Activated CD8-positive, alpha-beta T cell treated with anti-CD3 and anti-CD28 coated beads for 36 hours (primary cell): ENCODE measurements around the gene TUBA4B. TPM values are rescaled to one million over a fixed set of nuclear protein-coding genes. Genes with fewer than 3 reads are reported as not detected.
"Not testable (repeated sequence)": the region's sequence is repeated elsewhere in the genome, so short reads cannot be mapped to it uniquely, and the experiment has no call there.

Experiments
- ATAC-seq: fragments of 200-7000 bp; cut with Tn5 transposase; one replicate; pipeline ENCODE4 v1.10.0; 2021; ENCODE audit warnings: mild to moderate bottlenecking, moderate library complexity
- CTCF ChIA-PET: fragments of 350-600 bp; sonication (Branson Sonifier 250); formaldehyde crosslinking; loops from one replicate; lab custom pipeline; 2021; ENCODE audit warnings: antibody characterized with exemption; lab: Charles Lee
- POLR2A ChIA-PET: fragments of 350-600 bp; sonication (Branson Sonifier 250); formaldehyde crosslinking; loops from one replicate; lab custom pipeline; 2021; ENCODE audit warnings: antibody characterized with exemption; lab: Charles Lee
- DNase-seq: peaks from one replicate; pipeline ENCODE4 v3.0.0-alpha.2; 2020
- H3K27ac Mint-ChIP-seq: one replicate; pipeline ENCODE4 v1.8.0; 2021; ENCODE audit warnings: mild to moderate bottlenecking, mixed read lengths
- H3K27me3 Mint-ChIP-seq: one replicate; pipeline ENCODE4 v1.8.0; 2021; ENCODE audit warnings: mixed read lengths
- H3K36me3 Mint-ChIP-seq: one replicate; pipeline ENCODE4 v1.8.0; 2021; ENCODE audit warnings: low read depth, mixed read lengths
- H3K4me1 Mint-ChIP-seq: one replicate; pipeline ENCODE4 v1.8.0; 2021; ENCODE audit warnings: low read depth, mixed read lengths
- H3K4me3 Mint-ChIP-seq: one replicate; pipeline ENCODE4 v1.8.0; 2021; ENCODE audit warnings: mild to moderate bottlenecking, moderate library complexity, mixed read lengths
- H3K9me3 Mint-ChIP-seq: one replicate; pipeline ENCODE4 v1.8.0; 2021; ENCODE audit warnings: mixed read lengths
- intact Hi-C: fragments of 100-400 bp; cut with micrococcal nuclease; formaldehyde crosslinking; loops from one replicate; pipeline ENCODE4 v1.10.0; 2022
- total RNA-seq, 2 experiments: library from RNA; stranded (reverse); gene quantifications; one replicate each; pipeline ENCODE4 v1.2.3, GENCODE V29; 2021
- TF ChIP-seq, protein P1 (sequence below): fragments of 200-600 bp; IDR thresholded peaks from one replicate; pipeline ENCODE4 v1.8.0; 2022; ENCODE audit warnings: antibody characterized with exemption, mild to moderate bottlenecking

TUBA4B gene
- total RNA-seq, 2 experiments from 2014 or later = not detected

DNA sequence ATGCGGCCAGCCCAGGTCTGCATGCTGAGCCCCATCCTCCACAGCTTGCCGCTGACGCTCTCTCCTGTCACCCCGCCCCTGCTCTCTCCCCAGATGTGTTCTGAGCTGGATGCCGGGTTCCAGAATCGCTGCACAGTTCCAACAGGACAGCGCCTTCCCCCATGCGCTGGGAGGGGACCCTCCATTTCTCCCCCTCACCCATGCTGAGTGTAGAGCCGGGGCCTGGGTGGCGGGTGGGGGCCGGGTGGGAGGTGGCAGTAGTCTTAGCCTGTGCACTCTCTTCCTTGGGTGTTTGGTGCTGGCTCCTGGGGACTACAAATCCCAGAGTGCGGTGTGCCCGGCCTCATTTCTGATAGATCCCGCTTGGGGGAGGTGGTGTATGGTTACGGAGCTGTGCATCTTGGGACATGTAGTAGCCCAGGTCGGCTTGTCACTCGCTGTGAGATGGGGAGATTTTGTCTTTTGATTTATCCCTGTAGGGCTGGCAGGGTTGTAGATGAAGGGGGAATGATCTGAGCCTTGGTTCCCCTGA lies 32.9 kb downstream of the TUBA4B start:
- Mint-ChIP-seq H3K36me3 (peaks cover 27% of the 10 kb centered on the region), H3K27ac (peak overlapping the region; percentile 52), H3K4me1 (peaks cover 28% of the 10 kb centered on the region), H3K9me3 (no peaks in the 10 kb centered on the region), H3K4me3 (no peak overlapping the region), H3K27me3 (no peaks in the 10 kb centered on the region)
- CTCF ChIA-PET = interaction anchor here (1.1 to 15.5 kb wide), 3 partner anchors 8 to 36 kb away, joined by 3 to 336 read pairs (median 7); no protein-coding TSS in a partner anchor
- intact Hi-C loops = no loop called here
- ATAC-seq (no peak), DNase-seq (no peak)
- TF ChIP-seq, protein P1, sequence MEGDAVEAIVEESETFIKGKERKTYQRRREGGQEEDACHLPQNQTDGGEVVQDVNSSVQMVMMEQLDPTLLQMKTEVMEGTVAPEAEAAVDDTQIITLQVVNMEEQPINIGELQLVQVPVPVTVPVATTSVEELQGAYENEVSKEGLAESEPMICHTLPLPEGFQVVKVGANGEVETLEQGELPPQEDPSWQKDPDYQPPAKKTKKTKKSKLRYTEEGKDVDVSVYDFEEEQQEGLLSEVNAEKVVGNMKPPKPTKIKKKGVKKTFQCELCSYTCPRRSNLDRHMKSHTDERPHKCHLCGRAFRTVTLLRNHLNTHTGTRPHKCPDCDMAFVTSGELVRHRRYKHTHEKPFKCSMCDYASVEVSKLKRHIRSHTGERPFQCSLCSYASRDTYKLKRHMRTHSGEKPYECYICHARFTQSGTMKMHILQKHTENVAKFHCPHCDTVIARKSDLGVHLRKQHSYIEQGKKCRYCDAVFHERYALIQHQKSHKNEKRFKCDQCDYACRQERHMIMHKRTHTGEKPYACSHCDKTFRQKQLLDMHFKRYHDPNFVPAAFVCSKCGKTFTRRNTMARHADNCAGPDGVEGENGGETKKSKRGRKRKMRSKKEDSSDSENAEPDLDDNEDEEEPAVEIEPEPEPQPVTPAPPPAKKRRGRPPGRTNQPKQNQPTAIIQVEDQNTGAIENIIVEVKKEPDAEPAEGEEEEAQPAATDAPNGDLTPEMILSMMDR = no peak
- POLR2A ChIA-PET = interaction anchor here (0.6 to 2.0 kb wide), 2 partner anchors 9 to 56 kb away, joined by 3 to 10 read pairs; partner anchors contain the start of genes ANKZF1 and ATG9A

DNA sequence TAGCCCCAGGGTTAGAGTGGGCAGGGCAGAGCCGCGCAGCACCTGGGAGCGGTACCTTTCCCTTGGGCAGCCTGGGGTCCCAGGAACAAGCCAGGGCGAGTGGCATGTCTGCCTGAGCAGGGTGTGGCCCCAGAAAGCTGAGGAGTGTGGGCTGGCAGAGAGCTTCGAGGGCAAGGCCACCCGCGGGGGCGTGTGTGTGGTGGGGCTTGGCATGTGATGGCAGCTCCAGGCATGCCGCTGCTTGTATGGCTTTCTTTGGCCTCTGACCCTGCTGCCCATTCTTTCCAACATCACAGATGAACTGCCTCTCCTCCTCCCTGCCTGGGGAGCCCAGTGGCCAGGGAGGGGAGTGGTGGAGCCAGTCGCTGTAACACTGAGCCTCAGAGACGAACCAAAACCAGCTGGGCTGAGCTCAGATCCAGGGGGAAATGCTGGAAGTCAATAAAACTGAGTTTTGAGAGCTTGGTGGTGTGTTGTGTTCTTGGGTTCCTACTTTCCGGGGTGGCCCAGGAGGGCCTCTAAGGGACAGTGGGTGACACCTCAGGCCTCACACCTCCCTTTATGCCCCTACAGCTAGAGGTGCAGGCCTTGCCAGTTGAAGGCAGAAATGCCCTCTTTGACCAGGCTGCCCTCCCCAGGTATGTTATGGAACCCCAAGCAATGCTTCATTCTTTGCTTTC lies 33.5 kb downstream of the TUBA4B start:
- ChIA-PET CTCF (interaction anchor here (0.8 to 15.5 kb wide), 4 partner anchors 8 to 71 kb away, joined by 3 to 336 read pairs (median 5); no protein-coding TSS in a partner anchor), POLR2A (interaction anchor here (0.6 to 2.0 kb wide), 2 partner anchors 8 to 57 kb away, joined by 3 to 10 read pairs; partner anchors contain the start of genes ANKZF1 and ATG9A)
- H3K27me3 Mint-ChIP-seq = no peaks in the 10 kb centered on the region
- DNase-seq (no peak), ATAC-seq (no peak)
- intact Hi-C loops = no loop called here
- H3K4me3 Mint-ChIP-seq = no peak overlapping the region
- H3K9me3 Mint-ChIP-seq = no peaks in the 10 kb centered on the region
- peaks cover 22% of the 10 kb centered on the region for H3K4me1 Mint-ChIP-seq
- TF ChIP-seq, protein P1 = no peak
- H3K36me3 Mint-ChIP-seq = peaks cover 21% of the 10 kb centered on the region
- peak overlapping the region; percentile 52 for H3K27ac Mint-ChIP-seq

DNA sequence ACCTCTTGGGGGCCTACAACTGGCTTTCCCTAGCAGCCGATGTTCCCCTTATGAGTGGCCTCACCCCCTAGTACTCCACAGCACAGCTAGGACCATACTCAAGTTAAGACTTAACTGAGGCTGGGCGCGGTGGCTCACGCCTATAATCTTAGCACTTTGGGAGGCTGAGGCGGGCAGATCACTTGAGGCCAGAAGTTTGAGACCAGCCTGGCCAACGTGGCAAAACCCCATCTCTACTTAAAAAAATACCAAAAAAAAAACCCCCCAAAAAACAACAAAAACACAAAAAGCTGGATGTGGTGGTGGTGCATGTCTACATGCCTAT lies 34.0 kb downstream of the TUBA4B start:
- peak overlapping the region; percentile 52 for H3K27ac Mint-ChIP-seq

DNA sequence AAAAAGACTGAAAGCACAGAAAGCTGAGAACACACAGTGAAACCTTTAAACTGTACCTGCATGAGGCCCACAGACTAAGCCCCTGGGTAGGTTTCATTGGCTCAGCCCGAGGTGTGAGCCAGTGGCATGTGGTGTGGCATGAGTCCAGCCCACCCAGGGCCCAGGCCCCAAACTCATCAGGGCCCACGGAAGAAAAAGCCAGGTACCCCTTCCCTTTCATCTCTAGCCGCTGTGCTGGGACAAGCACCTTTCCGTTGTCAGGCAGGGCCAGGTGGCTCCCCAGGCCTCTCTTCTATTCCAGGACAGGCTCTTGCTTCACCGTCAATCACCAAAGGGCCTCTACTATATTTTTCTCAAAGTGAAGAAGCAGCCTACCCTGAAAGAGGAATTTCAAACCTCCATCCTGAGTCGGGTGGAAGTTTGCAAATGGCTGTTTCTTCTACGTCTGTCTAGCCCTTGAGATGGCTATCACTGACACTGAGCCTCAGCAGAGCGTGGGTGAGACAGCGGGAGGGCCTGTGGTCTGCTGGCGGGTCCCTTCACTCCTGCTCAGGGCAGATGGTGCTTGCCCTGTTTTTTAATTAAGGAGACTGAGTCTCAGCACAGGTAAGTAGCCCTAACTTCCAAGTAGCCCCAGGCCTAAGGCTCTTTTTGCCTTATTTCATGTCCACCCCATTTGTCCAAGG lies 34.7 kb downstream of the TUBA4B start:
- H3K36me3 Mint-ChIP-seq = peaks cover 15% of the 10 kb centered on the region
- H3K27me3 Mint-ChIP-seq = no peaks in the 10 kb centered on the region
- no peak for DNase-seq
- H3K9me3 Mint-ChIP-seq = no peaks in the 10 kb centered on the region
- H3K4me3 Mint-ChIP-seq = no peak overlapping the region
- ChIA-PET POLR2A (no interaction called here), CTCF (interaction anchor here (0.8 to 15.5 kb wide), 3 partner anchors 9 to 72 kb away, joined by 3 to 336 read pairs (median 7); no protein-coding TSS in a partner anchor)
- TF ChIP-seq, protein P1 = no peak
- intact Hi-C loops = no loop called here
- H3K27ac Mint-ChIP-seq = peak overlapping the region; percentile 59
- peak; percentile 38 for ATAC-seq
- H3K4me1 Mint-ChIP-seq = peaks cover 19% of the 10 kb centered on the region

More for the DNA sequence above, 34.0 kb downstream of the TUBA4B start:
- Mint-ChIP-seq H3K36me3 (peaks cover 19% of the 10 kb centered on the region), H3K4me1 (peaks cover 21% of the 10 kb centered on the region)
- H3K4me3 Mint-ChIP-seq, H3K9me3 Mint-ChIP-seq, intact Hi-C loops, POLR2A ChIA-PET, H3K27me3 Mint-ChIP-seq, DNase-seq: not testable (repeated sequence)
- CTCF ChIA-PET = interaction anchor here (0.8 to 15.5 kb wide), 4 partner anchors 9 to 71 kb away, joined by 3 to 336 read pairs (median 5); no protein-coding TSS in a partner anchor
- peak; percentile 22 for ATAC-seq

DNA sequence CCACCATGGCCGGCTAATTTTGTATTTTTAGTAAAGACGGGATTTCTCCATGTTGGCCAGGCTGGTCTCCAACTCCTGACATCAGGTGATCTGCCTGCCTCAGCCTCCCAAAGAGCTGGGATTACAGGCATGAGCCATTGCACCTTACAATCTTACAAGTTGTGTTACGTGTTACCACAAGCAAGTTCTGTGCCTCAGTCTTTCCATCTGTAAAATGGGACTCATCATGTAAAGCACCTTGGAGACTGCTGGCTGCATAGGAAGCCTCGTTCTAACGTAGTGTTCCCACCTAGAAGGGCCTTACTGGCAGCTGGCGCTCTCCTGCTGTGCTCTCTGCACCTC lies 36.1 kb downstream of the TUBA4B start:
- no peak overlapping the region for H3K27ac Mint-ChIP-seq
- H3K36me3 Mint-ChIP-seq = peaks cover 5% of the 10 kb centered on the region
- H3K4me1 Mint-ChIP-seq = peaks cover 15% of the 10 kb centered on the region
- CTCF ChIA-PET = interaction anchor here (1.9 kb wide), 1 partner anchor 12 kb away, joined by 7 read pairs; no protein-coding TSS in a partner anchor
- no peaks in the 10 kb centered on the region for H3K27me3 Mint-ChIP-seq
- H3K9me3 Mint-ChIP-seq = no peaks in the 10 kb centered on the region
- intact Hi-C loops = no loop called here
- TF ChIP-seq, protein P1 = no peak
- DNase-seq = no peak
- no peak for ATAC-seq
- POLR2A ChIA-PET = no interaction called here
- no peak overlapping the region for H3K4me3 Mint-ChIP-seq
